ACC112 (cell line): ENCODE data around the gene SYNPO2.

Experiments used
- H2AFZ ChIP-seq: fragments of 200-600 bp; sonication (generic); one replicate; pipeline ENCODE4 v1.6.0; 2017; ENCODE audit warnings: antibody characterized with exemption, low read length; ENCODE audit not compliant: unreplicated experiment
- H3K27ac ChIP-seq: fragments of 200-600 bp; sonication (generic); 2 replicates; pipeline ENCODE4 v1.5.1; 2014; ENCODE audit warnings: low read depth, mild to moderate bottlenecking, antibody characterized with exemption, low read length, moderate library complexity
- H3K27me3 ChIP-seq: fragments of 200-600 bp; sonication (generic); 2 replicates; pipeline ENCODE4 v1.6.1; 2014; ENCODE audit warnings: mild to moderate bottlenecking, antibody characterized with exemption, low read length, moderate library complexity, mixed read lengths; ENCODE audit not compliant: insufficient read depth
- H3K36me3 ChIP-seq: fragments of 200-600 bp; sonication (generic); 2 replicates; pipeline ENCODE4 v1.6.1; 2016; ENCODE audit warnings: mild to moderate bottlenecking, antibody characterized with exemption, low read length, moderate library complexity, mixed read lengths; ENCODE audit not compliant: insufficient read depth
- H3K4me1 ChIP-seq: fragments of 200-600 bp; sonication (generic); one replicate; pipeline ENCODE4 v1.6.1; 2016; ENCODE audit warnings: low read length, mixed read lengths; ENCODE audit not compliant: insufficient read depth, unreplicated experiment, control insufficient read depth
- H3K4me3 ChIP-seq: fragments of 200-600 bp; sonication (generic); 2 replicates; pipeline ENCODE4 v1.5.1; 2014; ENCODE audit warnings: mild to moderate bottlenecking, low read depth, low read length
- H3K79me2 ChIP-seq: fragments of 200-600 bp; sonication (generic); one replicate; pipeline ENCODE4 v1.6.0; 2016; ENCODE audit warnings: low read length; ENCODE audit not compliant: control insufficient read depth, unreplicated experiment, insufficient read depth

The SYNPO2 gene

DNA sequence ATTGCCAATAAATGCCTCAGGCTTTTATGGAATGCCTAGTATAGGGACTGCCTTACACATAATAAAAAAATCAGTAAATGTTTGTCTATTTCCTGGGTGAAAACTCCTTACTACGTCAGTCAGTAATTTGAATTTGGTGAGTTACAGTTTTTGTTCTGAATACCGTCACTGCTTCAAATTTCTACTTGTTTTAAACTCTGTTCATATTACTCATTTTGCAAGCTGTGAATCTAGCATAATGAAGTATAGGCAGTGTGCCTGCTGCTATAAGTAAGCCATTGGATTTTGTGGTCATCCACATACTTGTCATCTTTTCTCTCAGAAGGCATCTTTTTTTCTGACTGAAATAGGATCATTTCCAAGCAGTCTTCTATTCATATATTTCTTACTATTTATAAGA is 43.1 kb downstream of the SYNPO2 start:
- H2AFZ ChIP-seq, result no peak overlapping the region
- H3K4me1 ChIP-seq, result no peaks in the 10 kb centered on the region
- no peaks in the 10 kb centered on the region for H3K79me2 ChIP-seq
- no peaks in the 10 kb centered on the region for H3K36me3 ChIP-seq
- no peak overlapping the region for H3K4me3 ChIP-seq
- no peak overlapping the region for H3K27ac ChIP-seq
- no peaks in the 10 kb centered on the region for H3K27me3 ChIP-seq

DNA sequence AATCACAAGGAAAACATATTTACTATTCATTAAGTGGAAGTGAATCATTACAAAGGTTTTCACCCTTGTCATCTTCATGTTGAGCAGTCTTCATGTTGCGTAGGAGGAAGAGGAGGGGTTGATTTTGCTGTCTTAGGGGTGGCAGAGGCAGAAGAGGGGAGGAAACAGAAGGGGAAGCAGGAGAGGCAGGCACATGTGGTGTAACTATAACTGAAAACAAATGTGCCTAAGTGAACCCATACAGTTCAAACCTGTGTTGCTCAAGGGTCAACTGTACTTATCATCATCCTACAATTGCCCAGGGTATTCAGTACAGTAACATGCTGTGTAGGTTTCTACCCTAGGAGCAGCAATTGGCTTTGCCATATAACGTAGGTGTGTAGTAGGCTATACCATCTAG is 47.2 kb downstream of the SYNPO2 start:
- Histone ChIP-seq H3K27ac (no peak overlapping the region), H3K79me2 (no peaks in the 10 kb centered on the region), H3K4me3 (no peak overlapping the region), H2AFZ (no peak overlapping the region), H3K36me3 (no peaks in the 10 kb centered on the region), H3K4me1 (peaks cover under 1% of the 10 kb centered on the region), H3K27me3 (no peaks in the 10 kb centered on the region)

DNA sequence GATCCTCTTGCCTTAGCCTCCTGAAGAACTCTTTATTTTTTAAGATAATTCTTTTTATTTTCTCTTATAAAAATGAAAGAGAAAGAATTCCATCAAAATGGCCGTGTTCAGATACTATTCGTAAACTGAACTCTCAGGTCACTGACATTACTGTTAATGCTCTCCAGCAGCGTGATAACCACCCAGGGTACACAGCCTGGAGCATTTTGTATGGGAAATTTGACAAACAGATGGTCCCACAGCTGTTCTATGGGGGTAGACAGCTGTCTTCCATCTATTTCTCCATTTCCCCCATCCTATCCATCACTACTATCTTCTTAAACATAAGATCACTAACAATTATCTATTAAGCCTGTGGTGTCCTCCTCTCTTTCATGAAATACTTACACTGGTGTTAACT is 47.8 kb downstream of the SYNPO2 start:
- Histone ChIP-seq H3K4me3 (no peak overlapping the region), H3K4me1 (peaks cover 6% of the 10 kb centered on the region), H3K27ac (no peak overlapping the region), H3K79me2 (no peaks in the 10 kb centered on the region), H3K27me3 (no peaks in the 10 kb centered on the region), H2AFZ (no peak overlapping the region), H3K36me3 (no peaks in the 10 kb centered on the region)

DNA sequence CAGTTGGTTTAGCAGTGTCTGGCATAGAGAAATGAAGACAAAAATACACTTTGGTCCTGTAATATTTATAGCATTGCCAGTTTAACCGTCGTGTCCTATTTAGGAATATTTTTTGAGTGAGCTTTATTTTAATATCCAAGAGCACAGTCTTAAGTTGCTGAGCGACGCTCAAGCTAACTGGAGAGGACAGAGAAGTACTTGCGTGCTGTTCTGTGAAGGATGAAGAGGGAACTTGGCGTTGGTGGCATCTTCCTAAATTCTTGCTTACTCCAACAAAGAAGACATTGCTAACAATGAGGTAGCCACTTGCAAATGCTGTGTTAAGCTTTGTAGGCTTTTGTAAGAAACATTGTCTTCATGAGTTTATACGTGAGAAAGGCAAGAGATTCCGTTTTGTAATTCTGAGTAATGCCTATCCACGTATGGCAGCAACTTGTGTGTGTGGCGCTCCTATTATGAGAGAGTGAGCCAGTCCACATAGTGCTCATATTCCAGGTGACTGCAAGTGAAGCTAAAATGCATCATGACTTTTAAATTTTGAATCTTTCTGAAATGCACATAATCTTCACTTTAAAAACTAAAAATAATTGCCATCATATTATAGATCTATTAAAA is 50.6 kb downstream of the SYNPO2 start:
- Histone ChIP-seq H3K27ac (no peak overlapping the region), H3K79me2 (no peaks in the 10 kb centered on the region), H3K4me1 (peaks cover 15% of the 10 kb centered on the region), H3K4me3 (no peak overlapping the region), H3K27me3 (no peaks in the 10 kb centered on the region), H2AFZ (no peak overlapping the region), H3K36me3 (no peaks in the 10 kb centered on the region)

DNA sequence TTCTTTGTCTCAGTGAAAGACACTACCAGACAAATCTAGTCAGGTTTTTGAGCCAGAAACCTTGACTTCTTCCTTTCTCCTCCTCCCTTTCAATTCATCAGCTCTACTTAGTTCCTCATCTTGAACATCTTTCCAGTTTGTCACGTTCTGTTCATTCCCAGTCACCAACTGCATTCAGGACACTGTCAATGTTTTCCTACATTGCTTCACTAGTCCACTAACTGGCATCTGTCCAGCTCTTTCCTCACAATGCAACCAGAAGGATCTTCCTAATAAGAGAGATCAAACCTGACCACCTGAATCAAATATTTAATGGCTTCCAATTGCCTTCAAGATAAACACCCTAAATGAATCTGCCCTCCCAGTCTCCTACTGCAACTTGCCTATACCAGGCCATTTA is 52.5 kb downstream of the SYNPO2 start:
- Histone ChIP-seq H3K36me3 (no peaks in the 10 kb centered on the region), H3K4me3 (no peak overlapping the region), H3K4me1 (peaks cover 15% of the 10 kb centered on the region), H2AFZ (peak overlapping the region; percentile 73), H3K27me3 (no peaks in the 10 kb centered on the region), H3K27ac (no peak overlapping the region), H3K79me2 (no peaks in the 10 kb centered on the region)

DNA sequence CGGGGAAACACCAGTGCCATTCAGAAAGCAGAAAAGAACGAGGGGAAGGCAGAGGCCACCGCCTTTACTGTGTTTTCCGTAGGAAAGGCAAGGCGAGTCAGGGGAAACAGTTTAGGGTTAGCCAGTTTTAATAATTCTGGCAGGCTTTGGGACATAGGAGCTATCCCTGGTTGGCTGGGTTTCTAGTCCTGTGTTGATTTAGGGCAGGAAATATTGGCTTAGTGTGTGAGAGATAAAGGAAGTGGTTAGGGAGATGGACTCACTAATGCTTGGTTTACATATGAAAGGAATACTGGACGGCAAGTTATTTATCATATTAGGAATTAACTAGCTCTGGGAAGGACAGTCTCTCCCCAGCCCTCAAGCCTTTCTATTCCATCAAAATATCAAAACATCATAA is 53.1 kb downstream of the SYNPO2 start:
- Histone ChIP-seq H3K79me2 (no peaks in the 10 kb centered on the region), H3K27me3 (no peaks in the 10 kb centered on the region), H3K4me1 (peaks cover 15% of the 10 kb centered on the region), H3K36me3 (no peaks in the 10 kb centered on the region), H3K27ac (peak overlapping the region; percentile 5; the same call in 1 of the 2 replicates), H2AFZ (peak overlapping the region; percentile 73), H3K4me3 (no peak overlapping the region)

DNA sequence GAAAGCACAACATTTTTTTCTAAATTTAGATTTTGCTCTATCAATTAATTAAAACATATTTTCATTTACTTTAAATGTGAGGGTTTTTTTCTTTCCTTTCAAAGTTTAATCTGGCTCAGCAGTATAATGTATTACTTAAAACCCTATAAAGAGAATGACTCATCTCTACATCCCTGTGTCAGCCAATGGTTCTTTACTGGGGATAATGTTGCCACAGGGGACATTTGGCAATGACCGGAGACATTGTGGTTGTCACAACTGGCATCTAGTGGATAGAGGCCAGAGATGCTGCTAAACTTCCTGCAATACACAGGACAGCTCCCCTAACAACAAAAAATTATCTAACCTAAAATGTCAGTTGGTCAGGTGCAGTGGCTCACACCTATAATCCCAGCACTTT is 53.8 kb downstream of the SYNPO2 start:
- no peak overlapping the region for H2AFZ ChIP-seq
- H3K36me3 ChIP-seq, result no peaks in the 10 kb centered on the region
- H3K4me3 ChIP-seq, result no peak overlapping the region
- H3K27me3 ChIP-seq, result no peaks in the 10 kb centered on the region
- no peaks in the 10 kb centered on the region for H3K79me2 ChIP-seq
- H3K4me1 ChIP-seq, result peaks cover 15% of the 10 kb centered on the region
- no peak overlapping the region for H3K27ac ChIP-seq

DNA sequence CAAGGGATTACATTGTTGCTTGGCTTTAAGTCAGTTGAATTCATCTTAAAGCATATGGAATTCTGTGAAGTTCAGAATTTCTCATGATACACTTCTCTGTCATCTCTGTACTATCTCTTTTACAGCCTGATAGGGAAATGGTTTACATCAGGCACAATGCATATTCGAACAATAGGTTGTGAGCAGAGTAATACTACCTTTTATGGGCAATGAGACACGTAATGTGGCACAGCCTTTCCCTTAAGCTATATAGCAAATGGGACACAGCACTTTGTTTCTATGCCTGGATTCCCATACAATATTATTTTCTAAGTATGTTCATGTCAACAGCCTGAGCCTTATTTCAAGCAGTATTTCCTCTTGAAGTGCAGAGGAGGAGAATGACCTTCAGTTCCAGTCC is 58.4 kb downstream of the SYNPO2 start:
- Histone ChIP-seq H3K79me2 (no peaks in the 10 kb centered on the region), H3K4me1 (peaks cover 2% of the 10 kb centered on the region), H3K27me3 (no peaks in the 10 kb centered on the region), H3K27ac (no peak overlapping the region), H3K4me3 (no peak overlapping the region), H3K36me3 (no peaks in the 10 kb centered on the region), H2AFZ (no peak overlapping the region)

DNA sequence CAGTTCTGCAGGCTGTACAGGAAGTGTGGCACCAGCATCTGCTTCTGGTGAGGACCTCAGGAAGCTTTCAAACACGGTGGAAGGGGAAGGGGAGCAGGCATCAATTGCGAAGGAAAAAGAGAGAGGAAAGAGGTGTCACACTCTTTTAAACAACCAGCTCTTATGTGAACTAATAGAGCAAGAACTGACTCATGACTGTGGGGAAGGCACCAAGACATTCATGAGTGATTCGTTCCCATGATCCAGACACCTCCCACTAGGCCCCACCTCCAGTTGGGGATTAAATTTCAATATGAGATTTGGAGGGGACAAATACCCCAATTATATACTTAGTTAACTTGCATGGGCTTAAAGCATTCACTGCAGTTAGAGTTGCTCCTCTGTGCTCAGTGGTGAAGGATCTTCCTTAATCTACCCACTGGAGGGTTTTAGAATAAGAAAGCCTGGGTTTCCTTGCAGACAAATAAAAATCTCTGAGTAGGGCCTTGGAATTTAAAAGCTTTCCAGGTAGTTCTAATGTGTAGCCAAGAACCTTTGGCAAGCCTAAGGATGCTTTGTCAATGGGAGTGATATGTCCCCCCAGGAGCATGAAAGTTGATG is 60.0 kb downstream of the SYNPO2 start:
- Histone ChIP-seq H3K36me3 (no peaks in the 10 kb centered on the region), H3K4me3 (no peak overlapping the region), H3K4me1 (peaks cover 2% of the 10 kb centered on the region)

DNA sequence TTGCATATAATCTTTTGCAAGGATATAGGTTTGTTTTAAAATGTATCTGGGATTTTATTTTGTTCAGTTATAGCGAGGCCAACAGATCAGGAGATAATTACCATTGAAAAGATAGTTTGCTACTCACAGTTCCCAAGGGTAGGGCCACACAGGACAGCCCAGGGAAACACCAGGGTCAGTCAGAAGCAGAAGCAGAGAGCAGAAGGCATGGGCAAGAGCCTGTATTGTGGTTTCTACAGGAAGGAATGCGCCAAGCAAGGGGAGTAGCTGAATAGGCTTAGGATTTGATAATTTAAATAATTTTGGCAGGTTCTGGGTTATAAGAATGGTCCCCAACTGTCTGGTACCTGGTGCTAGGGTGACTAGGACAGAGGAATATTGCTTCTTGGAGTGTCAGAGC is 61.6 kb downstream of the SYNPO2 start:
- Histone ChIP-seq H3K79me2 (no peaks in the 10 kb centered on the region), H3K27ac (no peak overlapping the region), H2AFZ (no peak overlapping the region), H3K36me3 (no peaks in the 10 kb centered on the region), H3K4me1 (peaks cover 11% of the 10 kb centered on the region), H3K27me3 (no peaks in the 10 kb centered on the region), H3K4me3 (no peak overlapping the region)

More for the DNA sequence above, 60.0 kb downstream of the SYNPO2 start:
- no peaks in the 10 kb centered on the region for H3K27me3 ChIP-seq
- H3K79me2 ChIP-seq, result no peaks in the 10 kb centered on the region
- H3K27ac ChIP-seq, result no peak overlapping the region
- H2AFZ ChIP-seq, result no peak overlapping the region

DNA sequence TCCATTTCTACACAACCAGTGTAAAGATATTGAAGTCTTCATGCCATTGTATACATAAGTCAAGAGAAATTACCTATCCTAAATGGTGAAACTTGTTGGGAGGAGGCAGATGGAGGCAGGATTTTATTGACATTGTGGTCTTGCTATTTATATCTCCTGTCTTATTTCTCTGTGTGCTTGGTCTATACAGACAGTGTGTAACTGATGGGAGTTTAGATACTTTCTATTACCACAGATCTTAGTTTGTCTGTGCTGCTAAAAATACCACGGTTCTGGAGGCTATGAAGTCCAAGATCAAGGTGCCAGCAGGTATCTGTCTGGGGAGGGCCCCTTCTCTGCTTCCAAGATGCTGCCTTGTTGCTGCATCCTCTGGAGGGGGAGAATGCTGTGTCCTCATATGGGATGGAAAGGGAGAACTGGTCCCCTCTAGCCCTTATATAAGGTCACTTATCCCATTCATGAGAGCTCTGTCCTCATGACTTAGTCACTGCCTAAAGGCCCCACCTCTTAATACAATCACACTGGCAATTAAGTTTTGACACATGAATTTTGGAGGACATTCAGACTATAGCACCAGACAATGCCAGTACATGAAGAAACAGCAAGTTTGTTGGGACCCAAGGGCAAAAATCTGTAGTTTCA is 62.4 kb downstream of the SYNPO2 start:
- H3K4me3 ChIP-seq, result no peak overlapping the region
- peaks cover 11% of the 10 kb centered on the region for H3K4me1 ChIP-seq
- no peaks in the 10 kb centered on the region for H3K36me3 ChIP-seq
- no peak overlapping the region for H3K27ac ChIP-seq
- H2AFZ ChIP-seq, result no peak overlapping the region
- no peaks in the 10 kb centered on the region for H3K27me3 ChIP-seq
- no peaks in the 10 kb centered on the region for H3K79me2 ChIP-seq
